A549 (cell line): Measurements from ENCODE around the gene TCN2.

Experiments
- EHMT2 ChIP-seq: fragments of 200-600 bp; sonication (generic); IDR thresholded peaks from 2 replicates; pipeline ENCODE4 v1.6.1; 2016; ENCODE audit warnings: antibody characterized with exemption, low read depth, mild to moderate bottlenecking, moderate library complexity
- JUNB ChIP-seq: fragments of >200 bp; sonication (Bioruptor Twin); formaldehyde crosslinking; IDR thresholded peaks from 2 replicates; pipeline ENCODE4 v1.6.1; 2016
- MAX ChIP-seq: IDR thresholded peaks from 2 replicates; pipeline ENCODE4 v1.6.1; 2012
- POLR2A ChIP-seq: IDR thresholded peaks from 2 replicates; pipeline ENCODE4 v1.6.1; 2012; ENCODE audit warnings: mild to moderate bottlenecking, low read length
- TF ChIP-seq, protein P1 (sequence below): fragments of >200 bp; sonication (Bioruptor Twin); formaldehyde crosslinking; IDR thresholded peaks from 3 replicates; pipeline ENCODE4 v1.5.1; 2016

DNA sequence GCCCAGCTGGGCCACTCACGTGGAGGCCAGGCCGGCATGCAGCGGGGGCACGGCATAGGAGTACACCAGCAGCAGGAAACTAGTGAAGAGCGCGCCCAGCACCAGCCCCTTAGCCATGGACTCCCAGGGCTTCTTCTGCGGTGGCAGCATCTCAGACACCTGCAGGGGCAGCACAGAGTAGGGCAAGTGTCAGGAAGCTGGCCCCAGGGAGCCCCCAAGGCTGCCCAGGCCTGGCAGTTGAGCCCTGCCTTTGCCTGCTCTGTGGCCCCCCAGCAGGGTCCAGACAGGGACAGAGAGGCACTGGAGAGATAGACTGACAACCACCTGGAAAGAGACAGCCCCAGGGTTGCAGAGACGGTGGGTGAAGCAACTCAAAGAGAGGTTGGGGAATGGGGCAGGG is 49.7 kb upstream of the TCN2 start:
- no peak for TF ChIP-seq MAX
- no peak for TF ChIP-seq JUNB
- TF ChIP-seq, protein P1, sequence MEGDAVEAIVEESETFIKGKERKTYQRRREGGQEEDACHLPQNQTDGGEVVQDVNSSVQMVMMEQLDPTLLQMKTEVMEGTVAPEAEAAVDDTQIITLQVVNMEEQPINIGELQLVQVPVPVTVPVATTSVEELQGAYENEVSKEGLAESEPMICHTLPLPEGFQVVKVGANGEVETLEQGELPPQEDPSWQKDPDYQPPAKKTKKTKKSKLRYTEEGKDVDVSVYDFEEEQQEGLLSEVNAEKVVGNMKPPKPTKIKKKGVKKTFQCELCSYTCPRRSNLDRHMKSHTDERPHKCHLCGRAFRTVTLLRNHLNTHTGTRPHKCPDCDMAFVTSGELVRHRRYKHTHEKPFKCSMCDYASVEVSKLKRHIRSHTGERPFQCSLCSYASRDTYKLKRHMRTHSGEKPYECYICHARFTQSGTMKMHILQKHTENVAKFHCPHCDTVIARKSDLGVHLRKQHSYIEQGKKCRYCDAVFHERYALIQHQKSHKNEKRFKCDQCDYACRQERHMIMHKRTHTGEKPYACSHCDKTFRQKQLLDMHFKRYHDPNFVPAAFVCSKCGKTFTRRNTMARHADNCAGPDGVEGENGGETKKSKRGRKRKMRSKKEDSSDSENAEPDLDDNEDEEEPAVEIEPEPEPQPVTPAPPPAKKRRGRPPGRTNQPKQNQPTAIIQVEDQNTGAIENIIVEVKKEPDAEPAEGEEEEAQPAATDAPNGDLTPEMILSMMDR, result no peak
- no peak for TF ChIP-seq POLR2A
- TF ChIP-seq EHMT2, result no peak
